Adrenal gland (tissue), 12 donors: ENCODE data around the gene CALHM4. TPM values are rescaled to one million over a fixed set of nuclear protein-coding genes. Genes with fewer than 3 reads are reported as not detected.

ENCODE experiments used
- DNase-seq, 7 donors: peaks; one replicate each; pipeline ENCODE4 v3.0.0-alpha.2; 2019 to 2020
- H3K27ac ChIP-seq, 5 donors: fragments of 200-600 bp; sonication (generic) in 4 of 5; 1 replicate in 3 of 5; 2 replicates in 2 of 5; pipeline versions ENCODE4 v1.5.1 to v1.8.0; 2016 to 2020; ENCODE audit warnings: mild to moderate bottlenecking in 1 of 5
- H3K27me3 ChIP-seq: fragments of 200-600 bp; 2 replicates; pipeline ENCODE4 v1.8.0; 2021
- H3K36me3 ChIP-seq, 2 donors: fragments of 200-600 bp; replicated peaks in 1 of 2; 1 replicate in 1 of 2; 2 replicates in 1 of 2; pipeline versions ENCODE4 v1.5.1 to v1.8.0; 2018 to 2022
- H3K4me1 ChIP-seq, 2 donors: fragments of 200-600 bp; replicated peaks in 1 of 2; 1 replicate in 1 of 2; 2 replicates in 1 of 2; pipeline versions ENCODE4 v1.5.1 to v1.8.0; 2018 to 2021
- H3K4me3 ChIP-seq, 4 donors: fragments of 200-600 bp; sonication (generic) in 3 of 4; one replicate each; pipeline ENCODE4 v1.5.1; 2016 to 2018
- H3K9me3 ChIP-seq, 3 donors: fragments of 200-600 bp; sonication (generic) in 1 of 3; replicated peaks in 1 of 3; 1 replicate in 2 of 3; 2 replicates in 1 of 3; pipeline versions ENCODE4 v1.5.1 to v1.8.0; 2016 to 2021
- POLR2A ChIP-seq, 2 donors: fragments of 450-650 bp; IDR thresholded peaks; one replicate each; pipeline ENCODE4 v1.6.1; 2017; ENCODE audit warnings: antibody characterized with exemption in 2 of 2, mild to moderate bottlenecking in 2 of 2, moderate library complexity in 1 of 2
- WGBS, 4 donors: extraction: QIAGEN DNeasy Blood & Tissue Kit in 2 of 4; methylation state at CpG; one replicate each; pipeline versions ENCODE4 v1.1.5 to v1.1.7; 2013 to 2017; 5-methylcytosine and 5-hydroxymethylcytosine counted together
- intact Hi-C, 2 donors: fragments of 100-400 bp; cut with DNase I; formaldehyde crosslinking; loops; one replicate each; pipeline versions ENCODE4 v1.14.1 to v1.15.0; 2022 to 2023
- polyA plus RNA-seq, 3 donors: library from polyadenylated mRNA; stranded (reverse); fragments of 200-250 nt in 2 of 3; fragments of 350-450 nt in 1 of 3; fragmentation: Illumina TruSeq in 1 of 3; extraction: RNeasy Lipid Tissue Mini Kit (QIAGEN cat#74804) in 1 of 3; gene quantifications; one replicate each; pipeline ENCODE4 v1.2.3, GENCODE V29; 2013 to 2014
- total RNA-seq, 9 donors: library from RNA; depleted of rRNA in 4 of 9; stranded (reverse); fragments of >200 nt in 4 of 9; fragments of 120-200 nt in 1 of 9; fragmentation: NEBNext Ultra II Directional in 1 of 9; extraction: Animal tissue kit (Norgen Biotek cat#: 25700) in 1 of 9; gene quantifications; one replicate each; pipeline versions ENCODE4 v1.1.0 to v1.2.4, GENCODE V29; 2013 to 2023
- TF ChIP-seq, protein P1 (sequence below), 6 experiments: fragments of 450-650 bp in 4 of 6; fragments of 200-600 bp in 2 of 6; sonication (generic) in 1 of 6; IDR thresholded peaks; 1 replicate in 5 of 6; 2 replicates in 1 of 6; pipeline versions ENCODE4 v1.5.1 to v1.8.0; 2016 to 2021; ENCODE audit warnings: antibody characterized with exemption in 6 of 6, mild to moderate bottlenecking in 2 of 6, moderate library complexity in 1 of 6
- donor health status: healthy with polysubstance abuse.
- donor health status: Bipolar disorder and iron deficiency.
- donor health status: DM: yes; HTN: yes; CAD: no.
- donor health status: DM: no; HTN: no; CAD: no.
- donor health status: DM: no; HTN: no; CAD: no.
- donor health status: DM: yes; HTN: yes; CAD: no.

CALHM4 gene
- total and polyA plus RNA-seq, 12 donors = 0.28 TPM; not detected in 11

DNA sequence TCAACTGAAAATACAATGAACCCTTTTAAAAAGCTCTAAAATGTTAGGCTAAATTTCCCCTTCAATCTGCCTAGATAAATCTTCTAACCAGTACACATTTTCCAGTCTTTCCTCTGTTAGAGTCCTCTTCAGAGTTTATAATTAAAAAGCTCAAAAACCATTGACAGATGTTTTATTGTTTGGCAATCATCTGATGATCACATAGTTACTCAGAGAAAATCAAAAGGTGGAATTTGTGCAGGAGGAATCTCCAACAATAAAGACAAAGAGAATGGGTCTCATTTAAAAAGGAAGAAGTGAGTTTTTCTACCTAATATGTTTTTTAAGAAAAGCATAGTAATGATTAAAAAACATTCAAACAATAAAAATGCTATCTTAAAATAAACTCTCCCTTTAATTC lies 11.1 kb upstream of the CALHM4 start:
- no peaks in the 10 kb centered on the region for H3K9me3 ChIP-seq
- H3K27me3 ChIP-seq = peaks cover 16% of the 10 kb centered on the region
- peak overlapping the region in 1 of 4 donors; percentile 8 for H3K4me3 ChIP-seq
- intact Hi-C loops = no loop called here
- no peaks in the 10 kb centered on the region for H3K4me1 ChIP-seq
- no peak overlapping the region for H3K27ac ChIP-seq
- TF ChIP-seq POLR2A (IDR thresholded peaks at IDR 0.05) = no peak
- TF ChIP-seq, protein P1, sequence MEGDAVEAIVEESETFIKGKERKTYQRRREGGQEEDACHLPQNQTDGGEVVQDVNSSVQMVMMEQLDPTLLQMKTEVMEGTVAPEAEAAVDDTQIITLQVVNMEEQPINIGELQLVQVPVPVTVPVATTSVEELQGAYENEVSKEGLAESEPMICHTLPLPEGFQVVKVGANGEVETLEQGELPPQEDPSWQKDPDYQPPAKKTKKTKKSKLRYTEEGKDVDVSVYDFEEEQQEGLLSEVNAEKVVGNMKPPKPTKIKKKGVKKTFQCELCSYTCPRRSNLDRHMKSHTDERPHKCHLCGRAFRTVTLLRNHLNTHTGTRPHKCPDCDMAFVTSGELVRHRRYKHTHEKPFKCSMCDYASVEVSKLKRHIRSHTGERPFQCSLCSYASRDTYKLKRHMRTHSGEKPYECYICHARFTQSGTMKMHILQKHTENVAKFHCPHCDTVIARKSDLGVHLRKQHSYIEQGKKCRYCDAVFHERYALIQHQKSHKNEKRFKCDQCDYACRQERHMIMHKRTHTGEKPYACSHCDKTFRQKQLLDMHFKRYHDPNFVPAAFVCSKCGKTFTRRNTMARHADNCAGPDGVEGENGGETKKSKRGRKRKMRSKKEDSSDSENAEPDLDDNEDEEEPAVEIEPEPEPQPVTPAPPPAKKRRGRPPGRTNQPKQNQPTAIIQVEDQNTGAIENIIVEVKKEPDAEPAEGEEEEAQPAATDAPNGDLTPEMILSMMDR (IDR thresholded peaks at IDR 0.05) = no peak
- no peak for DNase-seq
- H3K36me3 ChIP-seq = no peaks in the 10 kb centered on the region

DNA sequence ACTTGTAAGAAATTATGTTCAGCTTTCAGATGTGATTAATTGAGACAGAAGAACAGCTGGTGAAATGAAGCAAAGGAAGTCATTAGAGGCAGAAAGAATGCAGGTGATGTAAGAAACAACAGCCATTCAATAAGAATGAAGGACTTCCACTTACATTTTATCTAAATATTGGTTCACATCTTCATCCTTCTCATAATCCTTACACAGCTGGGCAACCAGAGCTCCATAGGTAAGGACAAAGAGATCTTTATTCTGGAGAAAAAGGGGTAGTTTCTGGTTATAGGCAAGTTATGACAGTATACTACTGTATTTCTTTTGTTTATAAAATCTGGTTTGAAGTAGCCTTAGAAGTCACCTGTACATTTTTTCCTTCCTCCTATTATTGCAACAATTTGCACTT lies 10.4 kb upstream of the CALHM4 start:
- Histone ChIP-seq H3K4me1 (no peaks in the 10 kb centered on the region), H3K4me3 (peak overlapping the region in 1 of 4 donors; percentile 8), H3K27me3 (peaks cover 16% of the 10 kb centered on the region), H3K9me3 (no peaks in the 10 kb centered on the region), H3K36me3 (no peaks in the 10 kb centered on the region), H3K27ac (no peak overlapping the region)
- DNase-seq = no peak
- intact Hi-C loops = no loop called here
- TF ChIP-seq, protein P1 (IDR thresholded peaks at IDR 0.05) = no peak
- TF ChIP-seq POLR2A (IDR thresholded peaks at IDR 0.05) = no peak

DNA sequence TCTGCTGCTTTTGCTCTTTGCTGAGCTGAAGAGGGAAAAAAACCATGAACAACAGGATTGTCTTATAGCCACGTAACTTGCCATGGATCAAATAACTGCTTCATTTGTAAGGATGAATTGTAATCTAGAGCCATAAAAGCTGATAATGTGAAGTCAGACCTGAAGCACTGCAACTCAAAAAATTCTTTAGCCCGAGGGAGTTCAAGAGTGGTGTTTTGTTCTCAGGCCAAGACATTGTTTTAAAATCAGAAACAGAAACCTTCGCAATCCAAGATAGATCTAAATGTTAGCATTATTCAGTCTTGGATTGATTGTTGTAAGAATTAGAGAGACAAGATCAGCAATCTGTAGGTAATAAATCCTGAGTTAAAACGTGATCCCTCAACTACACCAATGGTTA lies 7.9 kb upstream of the CALHM4 start, which contains the start of gene TRAPPC3L:
Gene TRAPPC3L (minus strand): TSS at position 34 of the 400 bp plus-strand sequence. CDS start 170 bp downstream, outside the sequence.
- no peaks in the 10 kb centered on the region for H3K4me1 ChIP-seq
- 66 to 70% (median 68%) methylated on average over 4 of the region's 4 CpGs for WGBS, 4 donors
- no peak for DNase-seq
- H3K27me3 ChIP-seq = peaks cover 16% of the 10 kb centered on the region
- intact Hi-C loops = no loop called here
- H3K36me3 ChIP-seq = no peaks in the 10 kb centered on the region
- no peak within 1 kb of the TSS for H3K4me3 ChIP-seq
- H3K9me3 ChIP-seq = no peaks in the 10 kb centered on the region
- TF ChIP-seq, protein P1 (IDR thresholded peaks at IDR 0.05) = no peak
- TF ChIP-seq POLR2A (IDR thresholded peaks at IDR 0.05) = no peak
- H3K27ac ChIP-seq = no peak within 1 kb of the TSS

DNA sequence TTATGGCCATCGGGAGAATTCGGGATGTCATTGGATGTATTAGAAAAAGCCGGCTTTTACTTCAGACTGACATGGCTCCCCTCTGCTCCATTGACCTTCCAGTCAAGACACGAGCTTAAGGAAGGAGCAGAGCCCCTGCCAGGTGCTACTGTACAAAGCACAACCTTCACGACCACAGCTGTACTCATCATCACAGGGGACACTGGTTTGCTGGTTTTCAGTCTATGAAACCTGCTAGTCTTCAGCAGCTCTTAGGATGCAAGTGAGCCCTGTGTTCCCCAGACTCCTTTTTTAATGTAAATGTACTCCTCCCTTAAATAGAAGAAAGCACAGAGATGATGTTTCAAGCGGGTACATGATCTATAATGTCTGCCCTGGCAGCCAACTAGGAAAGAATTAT lies 6.2 kb upstream of the CALHM4 start:
- no peak overlapping the region for H3K4me3 ChIP-seq
- no peaks in the 10 kb centered on the region for H3K4me1 ChIP-seq
- 83 to 89% (median 86%) methylated on average over 6 of the region's 6 CpGs for WGBS, 4 donors
- no peaks in the 10 kb centered on the region for H3K9me3 ChIP-seq
- intact Hi-C loops = no loop called here
- DNase-seq = no peak
- peaks cover 3% of the 10 kb centered on the region for H3K27me3 ChIP-seq
- H3K27ac ChIP-seq = no peak overlapping the region
- no peak for TF ChIP-seq POLR2A (IDR thresholded peaks at IDR 0.05)
- TF ChIP-seq, protein P1 (IDR thresholded peaks at IDR 0.05) = no peak
- H3K36me3 ChIP-seq = no peaks in the 10 kb centered on the region
